Measurements from ENCODE around the gene HMOX2.

The HMOX2 gene

GRCh38 chr16:4513881-4514280, 37.7 kb downstream of the HMOX2 start:
- peaks cover 48% of the 10 kb centered on the region for H3K79me1 ChIP-seq (replicated peaks; ENCODE audit: low read length, poor library complexity, severe bottlenecking)
- no peak overlapping the region for H3K18ac ChIP-seq (ENCODE audit: low read depth in 1 of 2, low read length in 2 of 2)
- H2AFZ ChIP-seq (ENCODE audit: low read depth, low read length), result no peak overlapping the region
- H3K9me3 ChIP-seq (ENCODE audit: control insufficient read depth, low read length), result no peaks in the 10 kb centered on the region
- H3K14ac ChIP-seq (ENCODE audit: low read length in 2 of 2), result no peak overlapping the region
- H3K27me3 ChIP-seq (ENCODE audit: control insufficient read depth in 1 of 2, insufficient read depth in 1 of 2, low read length in 2 of 2), result no peaks in the 10 kb centered on the region
- H3K9ac ChIP-seq (ENCODE audit: low read length), result no peak overlapping the region
- no peak overlapping the region for H4K91ac ChIP-seq (ENCODE audit: low read length)
- no peak overlapping the region for H2BK12ac ChIP-seq (ENCODE audit: low read length in 2 of 2)
- 97% methylated on average over 7 of the region's 7 CpGs for WGBS
- H2BK5ac ChIP-seq (ENCODE audit: low read depth, low read length, poor library complexity, severe bottlenecking), result no peak overlapping the region
- no peak overlapping the region for H2BK15ac ChIP-seq (ENCODE audit: low read depth, poor library complexity, severe bottlenecking)
- no peak overlapping the region for H3K4me3 ChIP-seq (ENCODE audit: insufficient read depth in 1 of 2, low read depth in 1 of 2, low read length in 2 of 2)
- peaks cover 6% of the 10 kb centered on the region for H3K4me1 ChIP-seq (ENCODE audit: control insufficient read depth, insufficient read depth, low read depth, low read length)
- no peak overlapping the region for H3K23ac ChIP-seq (ENCODE audit: low read length in 2 of 2)
- no peak overlapping the region for H2BK120ac ChIP-seq (ENCODE audit: low read depth, low read length)
- no peak overlapping the region for H3K4ac ChIP-seq (ENCODE audit: low read depth in 1 of 2, low read length in 2 of 2)
- no peak overlapping the region for H3K27ac ChIP-seq (ENCODE audit: low read length, poor library complexity, severe bottlenecking)
- peaks cover 51 to 60% of the 10 kb centered on the region in 2 experiments for H3K36me3 ChIP-seq (ENCODE audit: control insufficient read depth in 1 of 2, insufficient read depth in 2 of 2, low read depth in 1 of 2, low read length in 2 of 2)
- no peak overlapping the region for H3K4me2 ChIP-seq (ENCODE audit: low read length, poor library complexity, severe bottlenecking)
- H2AK5ac ChIP-seq (ENCODE audit: low read length, severe bottlenecking), result no peak overlapping the region
- no peak overlapping the region for H4K8ac ChIP-seq (ENCODE audit: low read length)
- no peak for DNase-seq

GRCh38 chr16:4514606-4515005, 38.4 kb downstream of the HMOX2 start:
- DNase-seq, result no peak
- H2AK5ac ChIP-seq (ENCODE audit: low read length, severe bottlenecking), result no peak overlapping the region
- H2BK120ac ChIP-seq (ENCODE audit: low read depth, low read length), result no peak overlapping the region
- H3K18ac ChIP-seq (ENCODE audit: low read depth in 1 of 2, low read length in 2 of 2), result no peak overlapping the region
- H3K27ac ChIP-seq (ENCODE audit: low read length, poor library complexity, severe bottlenecking), result no peak overlapping the region
- H4K8ac ChIP-seq (ENCODE audit: low read length), result peak overlapping the region; percentile 5
- H3K4me3 ChIP-seq (ENCODE audit: insufficient read depth in 1 of 2, low read depth in 1 of 2, low read length in 2 of 2), result no peak overlapping the region
- no peak overlapping the region for H2BK5ac ChIP-seq (ENCODE audit: low read depth, low read length, poor library complexity, severe bottlenecking)
- H3K79me1 ChIP-seq (replicated peaks; ENCODE audit: low read length, poor library complexity, severe bottlenecking), result peaks cover 52% of the 10 kb centered on the region
- peak overlapping the region; percentile 30 for H3K9ac ChIP-seq (ENCODE audit: low read length)
- no peaks in the 10 kb centered on the region for H3K9me3 ChIP-seq (ENCODE audit: control insufficient read depth, low read length)
- H3K14ac ChIP-seq (ENCODE audit: low read length in 2 of 2), result peak overlapping the region in 1 of 2 experiments; percentile 74
- no peak overlapping the region for H2BK15ac ChIP-seq (ENCODE audit: low read depth, poor library complexity, severe bottlenecking)
- no peak overlapping the region for H3K4ac ChIP-seq (ENCODE audit: low read depth in 1 of 2, low read length in 2 of 2)
- 87% methylated on average over 7 of the region's 7 CpGs for WGBS
- H4K91ac ChIP-seq (ENCODE audit: low read length), result peak overlapping the region; percentile 23
- peaks cover 6% of the 10 kb centered on the region for H3K4me1 ChIP-seq (ENCODE audit: control insufficient read depth, insufficient read depth, low read depth, low read length)
- H3K36me3 ChIP-seq (ENCODE audit: control insufficient read depth in 1 of 2, insufficient read depth in 2 of 2, low read depth in 1 of 2, low read length in 2 of 2), result peaks cover 44 to 53% of the 10 kb centered on the region in 2 experiments
- H3K23ac ChIP-seq (ENCODE audit: low read length in 2 of 2), result no peak overlapping the region
- H2BK12ac ChIP-seq (ENCODE audit: low read length in 2 of 2), result no peak overlapping the region
- H3K27me3 ChIP-seq (ENCODE audit: control insufficient read depth in 1 of 2, insufficient read depth in 1 of 2, low read length in 2 of 2), result no peaks in the 10 kb centered on the region
- no peak overlapping the region for H2AFZ ChIP-seq (ENCODE audit: low read depth, low read length)
- H3K4me2 ChIP-seq (ENCODE audit: low read length, poor library complexity, severe bottlenecking), result no peak overlapping the region

GRCh38 chr16:4515611-4516233, 39.5 kb downstream of the HMOX2 start:
- no peak overlapping the region for H3K4me3 ChIP-seq (ENCODE audit: insufficient read depth in 1 of 2, low read depth in 1 of 2, low read length in 2 of 2)
- H4K91ac ChIP-seq (ENCODE audit: low read length), result no peak overlapping the region
- H2AK5ac ChIP-seq (ENCODE audit: low read length, severe bottlenecking), result no peak overlapping the region
- H2AFZ ChIP-seq (ENCODE audit: low read depth, low read length), result no peak overlapping the region
- WGBS, result 73% methylated on average over 4 of the region's 5 CpGs
- H3K9ac ChIP-seq (ENCODE audit: low read length), result peak overlapping the region; percentile 20
- H2BK5ac ChIP-seq (ENCODE audit: low read depth, low read length, poor library complexity, severe bottlenecking), result no peak overlapping the region
- H4K8ac ChIP-seq (ENCODE audit: low read length), result no peak overlapping the region
- H3K14ac ChIP-seq (ENCODE audit: low read length in 2 of 2), result no peak overlapping the region
- peaks cover 35 to 44% of the 10 kb centered on the region in 2 experiments for H3K36me3 ChIP-seq (ENCODE audit: control insufficient read depth in 1 of 2, insufficient read depth in 2 of 2, low read depth in 1 of 2, low read length in 2 of 2)
- H3K27ac ChIP-seq (ENCODE audit: low read length, poor library complexity, severe bottlenecking), result no peak overlapping the region
- H3K4me2 ChIP-seq (ENCODE audit: low read length, poor library complexity, severe bottlenecking), result no peak overlapping the region
- peaks cover 6% of the 10 kb centered on the region for H3K4me1 ChIP-seq (ENCODE audit: control insufficient read depth, insufficient read depth, low read depth, low read length)
- no peak overlapping the region for H3K23ac ChIP-seq (ENCODE audit: low read length in 2 of 2)
- H3K18ac ChIP-seq (ENCODE audit: low read depth in 1 of 2, low read length in 2 of 2), result no peak overlapping the region
- H2BK120ac ChIP-seq (ENCODE audit: low read depth, low read length), result no peak overlapping the region
- no peak overlapping the region for H2BK15ac ChIP-seq (ENCODE audit: low read depth, poor library complexity, severe bottlenecking)
- DNase-seq, result no peak
- H3K9me3 ChIP-seq (ENCODE audit: control insufficient read depth, low read length), result no peaks in the 10 kb centered on the region
- peaks cover 45% of the 10 kb centered on the region for H3K79me1 ChIP-seq (replicated peaks; ENCODE audit: low read length, poor library complexity, severe bottlenecking)
- no peak overlapping the region for H3K4ac ChIP-seq (ENCODE audit: low read depth in 1 of 2, low read length in 2 of 2)
- no peaks in the 10 kb centered on the region for H3K27me3 ChIP-seq (ENCODE audit: control insufficient read depth in 1 of 2, insufficient read depth in 1 of 2, low read length in 2 of 2)
- no peak overlapping the region for H2BK12ac ChIP-seq (ENCODE audit: low read length in 2 of 2)

- Histone ChIP-seq H3K4me3 (ENCODE audit: insufficient read depth in 1 of 2, low read depth in 1 of 2, low read length in 2 of 2) (no peak overlapping the region), H2BK12ac (ENCODE audit: low read length in 2 of 2) (no peak overlapping the region), H3K18ac (ENCODE audit: low read depth in 1 of 2, low read length in 2 of 2) (no peak overlapping the region), H3K79me1 (replicated peaks; ENCODE audit: low read length, poor library complexity, severe bottlenecking) (peaks cover 41% of the 10 kb centered on the region), H3K9me3 (ENCODE audit: control insufficient read depth, low read length) (no peaks in the 10 kb centered on the region), H2AFZ (ENCODE audit: low read depth, low read length) (no peak overlapping the region), H3K4me2 (ENCODE audit: low read length, poor library complexity, severe bottlenecking) (no peak overlapping the region), H4K8ac (ENCODE audit: low read length) (no peak overlapping the region), H3K14ac (ENCODE audit: low read length in 2 of 2) (no peak overlapping the region), H2BK120ac (ENCODE audit: low read depth, low read length) (no peak overlapping the region), H3K4ac (ENCODE audit: low read depth in 1 of 2, low read length in 2 of 2) (no peak overlapping the region), H2BK5ac (ENCODE audit: low read depth, low read length, poor library complexity, severe bottlenecking) (no peak overlapping the region), H2AK5ac (ENCODE audit: low read length, severe bottlenecking) (no peak overlapping the region), H3K36me3 (ENCODE audit: control insufficient read depth in 1 of 2, insufficient read depth in 2 of 2, low read depth in 1 of 2, low read length in 2 of 2) (peaks cover 14 to 33% of the 10 kb centered on the region in 2 experiments), H3K27me3 (ENCODE audit: control insufficient read depth in 1 of 2, insufficient read depth in 1 of 2, low read length in 2 of 2) (no peaks in the 10 kb centered on the region), H3K23ac (ENCODE audit: low read length in 2 of 2) (no peak overlapping the region), H3K9ac (ENCODE audit: low read length) (no peak overlapping the region), H2BK15ac (ENCODE audit: low read depth, poor library complexity, severe bottlenecking) (no peak overlapping the region), H4K91ac (ENCODE audit: low read length) (no peak overlapping the region), H3K4me1 (ENCODE audit: control insufficient read depth, insufficient read depth, low read depth, low read length) (peaks cover 18% of the 10 kb centered on the region), H3K27ac (ENCODE audit: low read length, poor library complexity, severe bottlenecking) (no peak overlapping the region)
- WGBS, result 61% methylated on average over 12 of the region's 12 CpGs
- DNase-seq, result peak; percentile 61
Measured at GRCh38 chr16:4517812-4518680, 41.8 kb downstream of the HMOX2 start.
